Measurements from ENCODE around the gene LGALS9C.
"Not testable (repeated sequence)": the region's sequence is repeated elsewhere in the genome, so short reads cannot be mapped to it uniquely, and the experiment has no call there.

- TF ChIP-seq ZBTB33 (IDR thresholded peaks at IDR 0.05; ENCODE audit: extremely low read depth, insufficient replicate concordance, low read length); CTCF (IDR thresholded peaks at IDR 0.05 in 2 of 3, conservative IDR thresholded peaks at IDR 0.05 in 1 of 3; ENCODE audit: borderline replicate concordance in 1 of 3, insufficient read depth in 1 of 3, low read depth in 2 of 3, low read length in 2 of 3); RAD21 (IDR thresholded peaks at IDR 0.05; ENCODE audit: low read depth); CEBPB (IDR thresholded peaks at IDR 0.05; ENCODE audit: low read depth); POLR2AphosphoS5 (IDR thresholded peaks at IDR 0.05; ENCODE audit: low read depth, low read length); JUND (IDR thresholded peaks at IDR 0.05); EGR1 (IDR thresholded peaks at IDR 0.05; ENCODE audit: low read depth): not testable (repeated sequence)
Measured at GRCh38 chr17:18442532-18442931, 34.1 kb upstream of the LGALS9C start.
